Left lobe of liver (tissue), 2 donors: ENCODE measurements around the gene SMG5. TPM values are rescaled to one million over a fixed set of nuclear protein-coding genes. Genes with fewer than 3 reads are reported as not detected.

ENCODE experiments used
- ATAC-seq: fragments of 200-7000 bp; cut with Tn5 transposase; one replicate; pipeline ENCODE4 v1.9.1; 2020; ENCODE audit warnings: mild to moderate bottlenecking, moderate library complexity
- DNase-seq: peaks from one replicate; pipeline ENCODE4 v3.0.0-alpha.2; 2020; ENCODE audit warnings: low spot score
- total RNA-seq: library from RNA; stranded (reverse); gene quantifications from one replicate; pipeline ENCODE4 v1.2.1, GENCODE V29; 2021
- donor health status: DM: no; HTN: no; CAD: no; lungs with moderate emphysema.
- donor health status: DM: no; HTN: yes; CAD: no.

Gene SMG5
- total RNA-seq, 1 donor from 2014 or later = 43.3 TPM

- ATAC-seq (no peak), DNase-seq (no peak)
Measured at GRCh38 chr1:156246241-156246780, 36.3 kb downstream of the SMG5 start.

GRCh38 chr1:156245451-156246232 lies 37.0 kb downstream of the SMG5 start:
- ATAC-seq (peak; percentile 34), DNase-seq (no peak)

- ATAC-seq = no peak
- DNase-seq = no peak
Measured at GRCh38 chr1:156244712-156245111, 37.9 kb downstream of the SMG5 start.

GRCh38 chr1:156244126-156244525 lies 38.5 kb downstream of the SMG5 start:
- ATAC-seq = peak; percentile 27
- DNase-seq = no peak

- DNase-seq = no peak
- ATAC-seq = no peak
Measured at GRCh38 chr1:156242738-156243137, 39.9 kb downstream of the SMG5 start.

- DNase-seq (no peak), ATAC-seq (no peak)
Measured at GRCh38 chr1:156241926-156242325, 40.7 kb downstream of the SMG5 start, which contains the start of gene BGLAP. Gene BGLAP, plus strand, starts transcription at chr1:156242184. Its CDS starts 48 bp downstream, at chr1:156242232.

GRCh38 chr1:156241311-156241811 lies 41.3 kb downstream of the SMG5 start:
- DNase-seq (no peak), ATAC-seq (no peak)

GRCh38 chr1:156238248-156238647 lies 44.4 kb downstream of the SMG5 start:
- ATAC-seq (no peak), DNase-seq (no peak)

GRCh38 chr1:156236164-156236563 lies 46.5 kb downstream of the SMG5 start:
- no peak for DNase-seq
- no peak for ATAC-seq

GRCh38 chr1:156233426-156234127 lies 49.0 kb downstream of the SMG5 start:
- DNase-seq = no peak
- ATAC-seq = no peak

GRCh38 chr1:156232201-156232894 lies 50.3 kb downstream of the SMG5 start:
- ATAC-seq = no peak
- no peak for DNase-seq

- ATAC-seq (no peak), DNase-seq (no peak)
Measured at GRCh38 chr1:156230473-156230837, 52.2 kb downstream of the SMG5 start.

GRCh38 chr1:156229809-156230472 lies 52.7 kb downstream of the SMG5 start:
- no peak for ATAC-seq
- no peak for DNase-seq

GRCh38 chr1:156228501-156228900 lies 54.1 kb downstream of the SMG5 start:
- ATAC-seq (no peak), DNase-seq (no peak)

GRCh38 chr1:156226782-156227181 lies 55.8 kb downstream of the SMG5 start:
- ATAC-seq (no peak), DNase-seq (no peak)

- DNase-seq = no peak
- ATAC-seq = no peak
Measured at GRCh38 chr1:156226116-156226538, 56.5 kb downstream of the SMG5 start.

- DNase-seq = no peak
- ATAC-seq = no peak
Measured at GRCh38 chr1:156225677-156226014, 57.0 kb downstream of the SMG5 start.

- no peak for ATAC-seq
- no peak for DNase-seq
Measured at GRCh38 chr1:156221986-156222692, 60.5 kb downstream of the SMG5 start.

GRCh38 chr1:156220226-156220625 lies 62.4 kb downstream of the SMG5 start:
- ATAC-seq (no peak), DNase-seq (no peak)

GRCh38 chr1:156217871-156218270 lies 64.8 kb downstream of the SMG5 start:
- no peak for DNase-seq
- peak; percentile 5 for ATAC-seq
